ENCODE results near the gene SRPRB. TPM values are rescaled to one million over a fixed set of nuclear protein-coding genes. Genes with fewer than 3 reads are reported as not detected.

SRPRB gene
- total RNA-seq, 1 experiment from 2014 or later, result 85.9 TPM

GRCh38 chr3:133855002-133855370 is 49.4 kb downstream of the SRPRB start:
- in situ Hi-C loops (cut with HindIII; ENCODE audit: low pct_unique_long_range_greater_than_20kb, low sequenced_read_pairs), result no loop called here

DNA sequence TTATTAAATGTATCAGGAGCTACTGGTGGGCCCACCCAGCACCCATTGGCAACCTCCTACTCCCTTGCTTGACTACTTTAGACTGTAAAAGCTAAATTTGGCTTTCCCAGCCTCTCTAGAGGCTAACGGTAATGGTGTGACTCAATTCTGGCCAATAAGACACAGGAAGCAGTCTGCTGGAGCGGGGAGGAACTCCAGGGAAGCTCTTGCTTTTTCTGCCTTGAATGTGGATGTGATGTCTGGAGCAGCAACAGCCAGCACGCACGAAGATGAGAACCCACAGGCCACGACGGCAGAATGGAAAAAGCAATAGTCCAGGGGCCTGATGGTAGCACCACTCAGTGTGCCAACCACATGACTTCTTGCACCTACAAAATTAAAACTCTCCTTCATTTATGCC is 50.2 kb downstream of the SRPRB start:
- in situ Hi-C loops (cut with HindIII; ENCODE audit: low pct_unique_long_range_greater_than_20kb, low sequenced_read_pairs), result no loop called here
- DNase-seq (ENCODE audit: low read depth), result no peak

More at GRCh38 chr3:133855002-133855370, 49.4 kb downstream of the SRPRB start:
- no peak for DNase-seq (ENCODE audit: low read depth)

- DNase-seq (ENCODE audit: low read depth), result no peak
- in situ Hi-C loops (cut with HindIII; ENCODE audit: low pct_unique_long_range_greater_than_20kb, low sequenced_read_pairs), result no loop called here
Measured at GRCh38 chr3:133856316-133856715, 50.7 kb downstream of the SRPRB start.

DNA sequence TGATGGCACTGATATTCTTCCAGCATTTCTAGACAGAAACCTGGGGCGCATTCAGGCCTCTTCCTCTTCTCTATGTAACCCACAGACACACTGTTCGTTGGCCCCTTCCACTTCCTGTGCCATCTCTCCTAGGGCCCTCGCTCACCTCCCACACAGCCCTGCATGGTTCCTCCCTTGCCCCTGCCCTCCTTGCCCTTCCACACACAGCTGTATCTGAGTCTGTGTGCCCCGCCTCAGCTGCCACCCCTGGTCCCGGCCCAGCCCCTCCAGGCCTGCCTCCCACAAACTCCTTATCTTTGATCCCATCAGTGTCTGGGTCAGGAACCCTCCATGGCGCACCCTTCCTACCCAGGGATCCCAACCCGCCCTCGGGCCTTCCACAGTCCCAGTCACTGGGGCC is 52.2 kb downstream of the SRPRB start:
- in situ Hi-C loops (cut with HindIII; ENCODE audit: low pct_unique_long_range_greater_than_20kb, low sequenced_read_pairs), result no loop called here

DNA sequence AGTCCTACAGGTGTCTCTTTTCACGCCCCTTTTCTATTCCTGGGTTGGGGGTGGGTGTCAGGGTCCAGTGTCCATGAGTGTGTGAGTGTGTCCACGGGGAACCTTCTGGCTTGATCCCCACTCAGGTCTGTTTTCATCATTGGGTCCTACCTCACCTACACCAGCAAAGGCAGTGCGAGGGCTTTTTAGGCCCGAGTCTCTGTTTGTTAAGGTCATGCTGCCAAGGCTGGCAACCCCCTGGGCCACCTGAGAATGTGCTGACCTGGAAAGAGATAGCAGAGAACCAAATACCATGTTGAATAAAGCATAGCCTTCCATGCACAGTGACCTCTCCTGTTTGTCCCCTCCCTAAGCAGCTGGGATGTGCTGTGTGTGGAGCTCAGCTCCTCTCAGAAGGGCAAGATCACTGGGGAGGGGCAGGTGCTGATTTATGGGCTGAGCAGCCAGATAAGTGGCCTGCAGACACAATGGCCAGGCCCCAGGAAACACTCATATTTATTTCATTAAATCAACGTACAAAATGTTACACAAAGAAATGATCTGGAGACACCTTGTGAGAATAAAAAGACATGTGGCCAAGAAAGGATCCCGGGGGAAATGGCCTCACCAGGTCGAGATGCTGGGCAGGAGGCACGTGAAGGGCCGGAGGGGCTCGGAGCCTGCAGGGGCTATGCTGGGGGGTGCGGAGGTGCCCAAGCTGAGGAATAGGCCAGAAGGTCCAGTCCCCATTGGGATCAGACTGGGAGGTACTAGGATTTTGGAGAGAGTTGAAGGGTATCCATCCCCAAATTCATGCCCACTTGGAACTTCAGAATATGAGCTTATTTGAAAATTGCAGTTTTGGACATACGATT is 54.0 kb downstream of the SRPRB start:
- DNase-seq (ENCODE audit: low read depth), result no peak
- in situ Hi-C loops (cut with HindIII; ENCODE audit: low pct_unique_long_range_greater_than_20kb, low sequenced_read_pairs), result no loop called here

More for the DNA sequence above, 52.2 kb downstream of the SRPRB start:
- no peak for DNase-seq (ENCODE audit: low read depth)

GRCh38 chr3:133860519-133860918 is 54.9 kb downstream of the SRPRB start:
- no peak for DNase-seq (ENCODE audit: low read depth)
- in situ Hi-C loops (cut with HindIII; ENCODE audit: low pct_unique_long_range_greater_than_20kb, low sequenced_read_pairs), result no loop called here

DNA sequence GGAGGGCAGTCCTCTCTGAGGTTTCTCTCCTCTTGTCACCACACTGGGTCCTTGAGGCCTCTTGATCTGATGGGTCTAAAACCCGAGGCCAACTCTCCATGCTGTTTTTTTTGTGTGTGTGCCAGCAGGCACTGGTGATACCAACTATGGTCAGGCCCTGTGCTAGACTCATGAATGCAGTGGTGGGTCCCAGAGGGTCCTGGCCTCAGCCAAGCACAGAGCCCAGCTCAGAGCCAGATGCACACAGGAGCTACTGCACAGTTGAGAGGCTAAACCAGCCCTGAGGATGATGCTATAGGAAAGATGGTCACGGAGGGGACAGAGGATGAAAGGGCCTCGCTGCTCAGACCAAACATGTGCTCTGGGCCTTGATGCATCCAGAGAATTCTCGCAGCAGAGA is 56.5 kb downstream of the SRPRB start:
- DNase-seq (ENCODE audit: low read depth), result no peak
- in situ Hi-C loops (cut with HindIII; ENCODE audit: low pct_unique_long_range_greater_than_20kb, low sequenced_read_pairs), result no loop called here

DNA sequence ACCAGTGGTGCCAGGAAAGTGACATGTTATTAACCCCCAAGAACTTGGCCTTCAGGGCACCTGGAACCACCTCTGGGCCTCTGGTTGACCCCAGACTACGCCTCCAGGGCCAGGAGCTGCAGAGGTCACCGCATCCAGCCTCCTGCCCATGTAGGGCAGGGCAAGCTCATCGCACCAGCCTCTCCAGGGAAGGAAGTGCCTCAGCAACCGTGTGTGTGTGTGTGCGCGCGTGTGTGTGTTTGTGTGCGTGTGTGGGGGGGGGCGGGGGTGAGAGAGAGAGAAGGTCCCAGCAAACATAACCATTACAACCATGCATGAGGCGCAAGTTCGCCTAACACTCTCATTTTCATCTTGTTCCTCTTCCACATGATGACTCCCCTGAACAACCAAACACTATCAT is 58.3 kb downstream of the SRPRB start:
- in situ Hi-C loops (cut with HindIII; ENCODE audit: low pct_unique_long_range_greater_than_20kb, low sequenced_read_pairs), result no loop called here
- DNase-seq (ENCODE audit: low read depth), result no peak

DNA sequence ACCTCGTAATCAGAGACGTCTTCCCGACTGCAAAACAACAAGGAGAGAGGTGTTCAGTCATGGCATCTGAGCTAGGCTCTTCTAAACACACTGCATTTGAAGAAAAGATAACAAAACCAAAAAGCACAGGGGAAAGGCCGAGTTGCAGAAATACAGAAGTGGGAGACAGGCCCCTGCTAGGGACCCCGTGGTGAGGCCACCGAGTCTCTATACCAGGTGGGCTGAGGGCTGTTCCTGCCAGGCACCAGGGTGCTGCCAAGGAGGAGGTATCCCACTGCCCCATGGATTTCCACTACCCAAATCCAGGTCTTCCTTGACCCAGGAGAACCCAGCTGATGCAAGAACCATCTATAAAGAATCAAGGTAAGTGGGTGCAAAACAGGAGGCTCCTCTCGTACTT is 59.0 kb downstream of the SRPRB start:
- DNase-seq (ENCODE audit: low read depth), result no peak
- in situ Hi-C loops (cut with HindIII; ENCODE audit: low pct_unique_long_range_greater_than_20kb, low sequenced_read_pairs), result no loop called here

GRCh38 chr3:133865136-133865855 is 59.7 kb downstream of the SRPRB start:
- DNase-seq (ENCODE audit: low read depth), result no peak
- in situ Hi-C loops (cut with HindIII; ENCODE audit: low pct_unique_long_range_greater_than_20kb, low sequenced_read_pairs), result no loop called here

DNA sequence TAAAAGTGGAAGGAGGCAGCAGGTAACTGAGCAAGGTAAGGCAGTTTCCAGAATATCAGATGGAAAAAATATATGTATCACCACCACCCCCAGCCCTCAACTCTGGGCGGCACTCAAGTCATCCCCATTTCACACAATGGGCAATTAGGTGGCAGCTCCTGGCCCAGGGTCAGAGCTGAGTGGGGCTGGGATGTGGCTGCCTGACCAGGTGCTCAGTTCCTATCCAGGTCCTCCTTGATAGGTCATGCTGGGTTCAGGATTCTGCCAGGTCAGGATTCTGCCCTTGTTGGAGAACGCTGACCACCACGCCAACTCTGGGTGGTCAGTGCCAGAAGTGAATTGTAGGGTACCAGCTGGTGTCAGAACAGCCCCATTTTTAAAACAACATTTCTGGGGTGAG is 60.5 kb downstream of the SRPRB start:
- in situ Hi-C loops (cut with HindIII; ENCODE audit: low pct_unique_long_range_greater_than_20kb, low sequenced_read_pairs), result no loop called here
- DNase-seq (ENCODE audit: low read depth), result no peak

- DNase-seq (ENCODE audit: low read depth), result no peak
- in situ Hi-C loops (cut with HindIII; ENCODE audit: low pct_unique_long_range_greater_than_20kb, low sequenced_read_pairs), result no loop called here
Measured at GRCh38 chr3:133868186-133868585, 62.6 kb downstream of the SRPRB start.

DNA sequence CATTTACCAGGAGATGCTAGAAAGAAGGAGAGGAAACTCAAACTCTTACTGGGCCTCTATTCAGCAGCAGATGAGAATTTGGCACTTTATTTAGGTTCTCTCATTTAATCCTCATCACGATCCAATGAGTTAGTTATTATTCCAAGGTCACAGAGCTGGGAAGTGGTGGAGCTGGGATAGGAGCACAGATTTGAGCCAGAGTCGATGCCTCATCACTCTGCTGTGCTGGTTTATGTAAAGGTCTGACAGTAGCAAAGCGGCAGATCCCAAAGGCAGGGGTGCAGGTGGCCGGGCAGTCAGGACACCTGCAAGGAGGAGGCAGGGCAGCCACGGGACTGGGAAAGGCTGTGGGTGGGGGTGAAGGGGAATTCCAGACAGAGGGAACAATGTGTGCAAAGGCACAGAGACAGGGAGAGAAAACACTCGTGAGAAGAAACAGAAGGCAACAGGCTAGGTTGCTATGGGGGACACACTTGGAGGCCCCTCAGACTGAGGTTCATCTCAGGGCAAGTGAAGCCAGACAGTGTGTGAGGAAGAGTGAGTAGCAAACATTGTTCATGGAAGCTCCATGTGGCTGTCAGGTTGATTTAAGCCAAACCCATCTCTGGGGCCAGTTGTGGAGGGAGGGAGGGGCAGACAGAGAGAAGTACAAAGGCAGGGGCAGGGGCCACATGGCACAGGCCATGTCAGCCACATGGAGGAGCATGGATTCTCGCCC is 63.3 kb downstream of the SRPRB start:
- DNase-seq (ENCODE audit: low read depth), result no peak
- in situ Hi-C loops (cut with HindIII; ENCODE audit: low pct_unique_long_range_greater_than_20kb, low sequenced_read_pairs), result no loop called here

DNA sequence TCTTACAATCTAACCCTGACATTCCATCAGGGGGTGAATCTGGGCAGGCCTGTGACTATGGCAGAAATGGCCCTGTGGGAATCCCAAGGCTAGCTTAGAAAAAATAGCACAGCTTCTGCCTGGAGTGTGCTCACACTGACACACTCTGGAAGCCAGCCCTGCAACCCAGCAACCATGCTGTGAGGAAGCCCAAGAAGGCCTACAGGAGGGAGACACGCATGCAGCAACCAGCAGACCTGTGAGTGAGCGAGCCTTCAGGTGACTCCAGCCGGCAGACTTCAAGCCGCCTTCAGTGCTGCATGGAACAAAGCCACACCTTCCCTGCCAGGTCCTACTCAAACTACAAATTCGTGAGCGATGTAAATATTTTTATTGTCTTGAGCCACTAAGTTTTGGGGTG is 64.0 kb downstream of the SRPRB start:
- no peak for DNase-seq (ENCODE audit: low read depth)
- in situ Hi-C loops (cut with HindIII; ENCODE audit: low pct_unique_long_range_greater_than_20kb, low sequenced_read_pairs), result no loop called here

- in situ Hi-C loops (cut with HindIII; ENCODE audit: low pct_unique_long_range_greater_than_20kb, low sequenced_read_pairs), result no loop called here
- no peak for DNase-seq (ENCODE audit: low read depth)
Measured at GRCh38 chr3:133870822-133871221, 65.2 kb downstream of the SRPRB start.

Other genes starting within 250 kb of the SRPRB start
- 49.6 and 71.3 TPM in 2 replicates for gene CDV3, start 232.1 kb upstream of the SRPRB start, total RNA-seq (2014; rRNA removed; shearing (Covaris generic); ENCODE audit: low replicate concordance)
- gene TOPBP1, start 143.9 kb upstream of the SRPRB start, total RNA-seq (2014; rRNA removed; shearing (Covaris generic); ENCODE audit: low replicate concordance), result 22.1 and 50.7 TPM in 2 replicates
- gene TF, start 59.4 kb upstream of the SRPRB start, total RNA-seq (2014; rRNA removed; shearing (Covaris generic); ENCODE audit: low replicate concordance), result not detected in 2 replicates
- 0.07 TPM in 1 of 2 replicates, not detected in the other for gene RAB6B, start 90.1 kb downstream of the SRPRB start, total RNA-seq (2014; rRNA removed; shearing (Covaris generic); ENCODE audit: low replicate concordance)
- gene SLCO2A1, start 224.1 kb downstream of the SRPRB start, total RNA-seq (2014; rRNA removed; shearing (Covaris generic); ENCODE audit: low replicate concordance), result not detected in 2 replicates